ENCODE measurements around the gene GPC6. TPM values are rescaled to one million over a fixed set of nuclear protein-coding genes. Genes with fewer than 3 reads are reported as not detected.

Gene GPC6
- total and polyA plus RNA-seq, 9 of the 15 experiments (the other 6 are each of a cell fraction or from before 2014, with no cell fraction given), result under 0.01 to 0.20 (median 0.01) TPM; not detected in 4

- no peaks in the 10 kb centered on the region for H3K9me3 ChIP-seq (replicated peaks; ENCODE audit: control insufficient read depth, insufficient read depth, low read depth, low read length)
- TF ChIP-seq CBFA2T3 (IDR thresholded peaks at IDR 0.05) (no peak), ZNF639 (CRISPR knock-in tag; conservative IDR thresholded peaks at IDR 0.05 in 1 of 2, IDR thresholded peaks at IDR 0.05 in 1 of 2) (no peak), ZNF384 (IDR thresholded peaks at IDR 0.05; ENCODE audit: low read depth, low read length) (no peak), CHD4 (IDR thresholded peaks at IDR 0.05; ENCODE audit: insufficient read depth, insufficient replicate concordance, low read depth, low read length, poor library complexity, severe bottlenecking) (no peak), ZNF561 (CRISPR knock-in tag; conservative IDR thresholded peaks at IDR 0.05) (no peak), CBX1 (IDR thresholded peaks at IDR 0.05; ENCODE audit: low read depth) (no peak), CXXC5 (CRISPR knock-in tag; IDR thresholded peaks at IDR 0.05) (no peak), SPI1 (IDR thresholded peaks at IDR 0.05; ENCODE audit: borderline replicate concordance, low read depth, low read length) (no peak), HES1 (IDR thresholded peaks at IDR 0.05; ENCODE audit: low read depth) (no peak), ZNF584 (CRISPR knock-in tag; IDR thresholded peaks at IDR 0.05; ENCODE audit: low read depth) (no peak), EP300 (IDR thresholded peaks at IDR 0.05; ENCODE audit: low read length) (no peak)
- no peak overlapping the region for H2AFZ ChIP-seq (ENCODE audit: low read depth, low read length)
- no peak overlapping the region for H3K27ac ChIP-seq (ENCODE audit: extremely low read depth, low read depth, low read length)
- intact Hi-C loops (cut with micrococcal nuclease), result no loop called here
- no peak overlapping the region for H3K4me3 ChIP-seq
- DNase-seq (ENCODE audit: extremely low read depth in 1 of 4, low spot score in 3 of 4), result no peak
- POLR2A ChIA-PET, result no interaction called here
- FAIRE-seq, result no peak
- no peaks in the 10 kb centered on the region for H3K36me3 ChIP-seq (ENCODE audit: control insufficient read depth, insufficient read depth, low read length)
- no peaks in the 10 kb centered on the region for H3K9me1 ChIP-seq (ENCODE audit: control insufficient read depth, insufficient read depth, low read length)
- H3K4me2 ChIP-seq (ENCODE audit: insufficient read depth, low read length), result no peak overlapping the region
- H3K79me2 ChIP-seq (ENCODE audit: control insufficient read depth, insufficient read depth, low read length), result no peaks in the 10 kb centered on the region
- no peak overlapping the region for H3K9ac ChIP-seq (ENCODE audit: insufficient read depth in 1 of 2, low read depth in 2 of 2, low read length in 2 of 2)
- CTCF ChIA-PET (ENCODE audit: low intra/inter-chr PET ratio), result no interaction called here
- no peaks in the 10 kb centered on the region for H4K20me1 ChIP-seq (replicated peaks; ENCODE audit: control insufficient read depth, insufficient read depth, low read length)
- ATAC-seq, result no peak
- no peaks in the 10 kb centered on the region for H3K4me1 ChIP-seq (replicated peaks in 1 of 2; ENCODE audit: control insufficient read depth in 2 of 2, insufficient read depth in 2 of 2, low read length in 2 of 2)
- in situ Hi-C loops (cut with MboI), result no loop called here
- H3K27me3 ChIP-seq (ENCODE audit: control insufficient read depth in 2 of 2, insufficient read depth in 2 of 2, low read length in 2 of 2), result no peaks in the 10 kb centered on the region
- BruUV-seq (replicated peaks), result no TSS peak
Observed at GRCh38 chr13:94417294-94417693, 1190.7 kb downstream of the GPC6 start.
